ENCODE results near the gene PTPRG.

PTPRG gene

GRCh38 chr3:61573441-61573840, 12.1 kb downstream of the PTPRG start:
- DNase-seq (ENCODE audit: low read depth), result peak; percentile 80
- no peak overlapping the region for H3K4me3 ChIP-seq (ENCODE audit: control insufficient read depth, low read depth, low read length)
- TF ChIP-seq CTCF (conservative IDR thresholded peaks at IDR 0.05; ENCODE audit: control insufficient read depth, insufficient read depth, low read depth, low read length), result no peak

- H3K4me3 ChIP-seq (ENCODE audit: control insufficient read depth, low read depth, low read length), result peak overlapping the region; percentile 12
- peak; percentile 100 for DNase-seq (ENCODE audit: low read depth)
- TF ChIP-seq CTCF (conservative IDR thresholded peaks at IDR 0.05; ENCODE audit: control insufficient read depth, insufficient read depth, low read depth, low read length), result no peak
These were observed 13.5 kb downstream of the PTPRG start for GRCh38 chr3:61574854-61575253.

GRCh38 chr3:61575893-61576292, 14.5 kb downstream of the PTPRG start:
- TF ChIP-seq CTCF (conservative IDR thresholded peaks at IDR 0.05; ENCODE audit: control insufficient read depth, insufficient read depth, low read depth, low read length), result no peak
- no peak for DNase-seq (ENCODE audit: low read depth)
- no peak overlapping the region for H3K4me3 ChIP-seq (ENCODE audit: control insufficient read depth, low read depth, low read length)

GRCh38 chr3:61577760-61578159, 16.4 kb downstream of the PTPRG start:
- no peak for DNase-seq (ENCODE audit: low read depth)
- H3K4me3 ChIP-seq (ENCODE audit: control insufficient read depth, low read depth, low read length), result no peak overlapping the region
- TF ChIP-seq CTCF (conservative IDR thresholded peaks at IDR 0.05; ENCODE audit: control insufficient read depth, insufficient read depth, low read depth, low read length), result no peak

- no peak for TF ChIP-seq CTCF (conservative IDR thresholded peaks at IDR 0.05; ENCODE audit: control insufficient read depth, insufficient read depth, low read depth, low read length)
- H3K4me3 ChIP-seq (ENCODE audit: control insufficient read depth, low read depth, low read length), result no peak overlapping the region
- no peak for DNase-seq (ENCODE audit: low read depth)
These were observed 17.4 kb downstream of the PTPRG start for GRCh38 chr3:61578667-61579367.

GRCh38 chr3:61579685-61580084, 18.3 kb downstream of the PTPRG start:
- no peak for DNase-seq (ENCODE audit: low read depth)
- H3K4me3 ChIP-seq (ENCODE audit: control insufficient read depth, low read depth, low read length), result no peak overlapping the region
- no peak for TF ChIP-seq CTCF (conservative IDR thresholded peaks at IDR 0.05; ENCODE audit: control insufficient read depth, insufficient read depth, low read depth, low read length)
